ENCODE measurements around the gene RAD18.

GRCh38 chr3:8847317-8847716, 116.0 kb downstream of the RAD18 start:
- no peak for TF ChIP-seq POLR2A (IDR thresholded peaks at IDR 0.05)
- TF ChIP-seq, protein P1, sequence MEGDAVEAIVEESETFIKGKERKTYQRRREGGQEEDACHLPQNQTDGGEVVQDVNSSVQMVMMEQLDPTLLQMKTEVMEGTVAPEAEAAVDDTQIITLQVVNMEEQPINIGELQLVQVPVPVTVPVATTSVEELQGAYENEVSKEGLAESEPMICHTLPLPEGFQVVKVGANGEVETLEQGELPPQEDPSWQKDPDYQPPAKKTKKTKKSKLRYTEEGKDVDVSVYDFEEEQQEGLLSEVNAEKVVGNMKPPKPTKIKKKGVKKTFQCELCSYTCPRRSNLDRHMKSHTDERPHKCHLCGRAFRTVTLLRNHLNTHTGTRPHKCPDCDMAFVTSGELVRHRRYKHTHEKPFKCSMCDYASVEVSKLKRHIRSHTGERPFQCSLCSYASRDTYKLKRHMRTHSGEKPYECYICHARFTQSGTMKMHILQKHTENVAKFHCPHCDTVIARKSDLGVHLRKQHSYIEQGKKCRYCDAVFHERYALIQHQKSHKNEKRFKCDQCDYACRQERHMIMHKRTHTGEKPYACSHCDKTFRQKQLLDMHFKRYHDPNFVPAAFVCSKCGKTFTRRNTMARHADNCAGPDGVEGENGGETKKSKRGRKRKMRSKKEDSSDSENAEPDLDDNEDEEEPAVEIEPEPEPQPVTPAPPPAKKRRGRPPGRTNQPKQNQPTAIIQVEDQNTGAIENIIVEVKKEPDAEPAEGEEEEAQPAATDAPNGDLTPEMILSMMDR (IDR thresholded peaks at IDR 0.05) = no peak
- no peak for TF ChIP-seq POLR2AphosphoS5 (IDR thresholded peaks at IDR 0.05)
- TF ChIP-seq EP300 (IDR thresholded peaks at IDR 0.05) = no peak

All from sigmoid colon (tissue), 4 donors.